Central memory CD4-positive, alpha-beta T cell (primary cell): ENCODE data around the gene P4HB.
A peak's percentile ranks its signal among the peaks of the same experiment; 100 is the strongest.

Source experiments
- DNase-seq: peaks from one replicate; pipeline ENCODE4 v3.0.0; 2022

P4HB gene

DNA sequence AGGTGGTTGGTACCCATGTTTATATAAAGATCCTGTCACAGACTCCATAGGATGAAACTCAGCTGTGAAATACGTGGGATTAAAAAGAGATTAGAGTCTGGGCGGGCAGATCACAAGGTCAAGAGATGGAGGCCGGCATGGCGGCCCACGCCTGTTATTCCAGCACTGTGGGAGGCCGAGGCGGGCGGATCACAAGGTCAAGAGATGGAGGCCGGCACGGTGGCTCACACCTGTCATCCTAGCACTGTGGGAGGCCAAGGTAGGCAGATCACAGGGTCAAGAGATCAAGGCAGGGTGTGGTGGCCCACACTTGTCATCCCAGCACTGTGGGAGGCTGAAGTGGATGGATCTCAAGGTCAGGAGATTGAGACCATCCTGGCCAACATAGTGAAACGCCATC is 35.1 kb upstream of the P4HB start:
- no peak for DNase-seq

DNA sequence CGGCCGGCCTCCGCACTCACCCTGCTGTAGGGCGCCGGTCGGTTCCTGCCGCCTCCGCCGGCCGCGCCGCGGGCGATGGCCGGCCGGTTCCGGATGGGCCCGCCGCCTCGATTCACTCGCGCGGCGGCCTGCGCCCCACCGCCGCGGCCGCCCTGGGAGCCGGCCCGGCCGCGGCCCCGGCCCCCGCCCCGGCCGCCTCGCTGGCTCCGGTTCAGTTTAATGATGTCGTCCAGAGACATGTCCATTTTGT is 30.9 kb upstream of the P4HB start:
- no peak for DNase-seq

DNA sequence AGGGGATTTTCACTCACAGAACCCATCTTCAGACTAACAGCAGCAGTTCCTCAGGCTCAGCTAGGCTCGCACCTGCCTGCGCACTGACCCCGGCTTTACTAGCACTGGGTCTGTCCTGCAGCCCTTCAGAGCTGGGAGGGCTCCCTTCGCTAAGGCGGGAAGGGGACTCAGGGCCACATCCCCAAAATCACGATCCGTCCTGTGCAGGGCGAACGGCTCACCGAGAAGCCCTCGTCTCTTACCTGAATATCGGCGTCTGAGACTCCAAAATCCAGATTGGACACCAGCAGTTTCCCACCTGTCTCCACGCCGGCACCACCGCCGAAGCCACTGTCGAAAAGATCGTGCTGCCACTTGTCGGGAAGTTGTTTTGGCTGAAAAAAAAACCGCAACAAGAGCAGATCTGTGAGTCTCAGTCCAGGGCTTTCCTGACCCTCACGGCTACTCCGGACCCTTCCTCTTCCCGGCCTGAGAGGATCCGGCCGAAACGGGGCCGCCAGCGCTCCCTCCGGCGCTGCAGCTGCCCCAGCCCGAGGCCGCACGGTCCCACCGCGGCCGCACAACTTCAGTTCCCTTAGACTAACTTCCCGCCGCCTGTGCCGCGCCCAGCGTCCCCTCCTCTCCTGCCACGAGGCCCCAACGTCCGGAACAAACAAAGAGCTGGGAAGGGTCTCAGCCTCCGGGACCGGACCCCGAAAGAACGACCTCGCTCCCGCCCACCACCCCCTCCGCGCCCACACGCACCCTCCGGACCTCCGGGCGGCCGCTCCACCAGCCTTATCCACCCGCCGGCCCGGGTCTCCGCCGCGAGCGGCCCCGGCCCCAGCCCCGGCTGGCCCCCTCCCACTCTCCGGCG is 30.3 kb upstream of the P4HB start:
- DNase-seq, result no peak

GRCh38 chr17:81889602-81890001 is 29.3 kb upstream of the P4HB start:
- no peak for DNase-seq

DNA sequence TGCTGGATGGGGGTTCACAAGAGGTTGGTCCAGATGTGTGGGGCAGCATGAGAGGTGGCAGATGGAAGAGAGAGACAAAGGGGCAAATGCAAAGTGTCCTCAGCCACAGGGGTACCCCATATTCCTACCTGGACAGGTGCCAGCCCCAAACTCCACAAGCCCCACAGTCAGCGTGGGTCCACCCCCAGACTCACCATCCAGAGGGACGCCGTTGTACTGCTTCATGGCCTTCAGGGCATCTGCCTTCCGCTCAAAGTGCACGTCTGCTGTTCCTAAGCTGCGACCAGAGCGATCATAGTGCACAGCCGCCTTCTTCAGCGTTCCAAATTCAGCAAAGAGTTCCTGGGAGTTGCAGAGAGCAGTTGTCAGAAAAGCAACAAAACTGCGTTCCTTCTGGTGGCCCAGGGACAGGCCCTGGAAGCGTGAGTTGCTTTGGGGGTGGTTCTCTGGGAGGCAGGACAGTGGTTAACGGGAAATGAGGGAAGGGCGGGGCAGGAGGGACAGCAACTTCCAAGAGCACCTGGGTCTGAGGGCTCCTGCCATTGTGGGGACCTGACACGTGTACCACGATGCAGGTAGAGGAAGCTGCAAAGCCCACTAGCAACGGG is 28.8 kb upstream of the P4HB start:
- DNase-seq, result no peak

DNA sequence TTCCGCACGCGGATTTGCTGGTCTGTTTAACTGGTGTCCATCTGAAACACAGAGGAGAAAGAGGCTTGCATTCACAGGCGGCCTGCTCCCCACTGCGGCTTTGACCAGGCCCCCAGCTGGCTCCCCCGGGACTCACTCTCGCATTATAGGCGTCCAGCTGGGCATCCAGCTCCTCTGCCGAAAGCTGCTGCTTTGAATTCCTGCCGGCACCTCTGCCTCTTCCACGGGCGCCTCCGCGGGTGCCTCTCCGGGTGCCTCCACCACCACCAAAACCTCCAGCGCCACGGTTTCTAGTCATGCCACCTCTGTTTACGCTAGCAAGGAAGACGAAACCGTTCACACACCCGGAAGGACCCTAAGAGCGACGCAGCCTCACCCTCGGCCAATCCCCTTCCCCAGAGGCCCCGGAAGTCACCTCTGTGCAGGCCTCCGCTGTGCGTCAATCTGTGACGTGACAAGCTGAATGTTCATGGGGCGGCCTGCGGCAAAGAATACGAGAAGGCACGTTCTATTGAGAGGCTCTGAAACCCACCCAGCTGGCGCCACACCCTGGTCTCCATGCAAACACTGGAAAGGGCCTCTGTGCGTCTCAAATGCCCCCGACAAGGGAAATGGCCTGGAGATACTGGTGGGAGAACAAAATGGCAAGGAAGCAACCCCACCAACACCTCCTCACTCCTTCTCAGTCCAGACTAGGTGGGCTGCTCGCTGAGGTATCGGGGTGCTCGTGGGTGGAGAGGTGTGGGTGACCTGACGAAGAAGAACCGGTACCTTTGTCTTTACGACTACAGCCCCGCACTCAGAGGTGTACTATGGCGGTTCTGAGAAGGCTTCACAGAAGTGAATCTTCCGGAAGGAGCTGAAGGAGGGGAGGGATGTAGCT is 28.0 kb upstream of the P4HB start:
- DNase-seq, result no peak

DNA sequence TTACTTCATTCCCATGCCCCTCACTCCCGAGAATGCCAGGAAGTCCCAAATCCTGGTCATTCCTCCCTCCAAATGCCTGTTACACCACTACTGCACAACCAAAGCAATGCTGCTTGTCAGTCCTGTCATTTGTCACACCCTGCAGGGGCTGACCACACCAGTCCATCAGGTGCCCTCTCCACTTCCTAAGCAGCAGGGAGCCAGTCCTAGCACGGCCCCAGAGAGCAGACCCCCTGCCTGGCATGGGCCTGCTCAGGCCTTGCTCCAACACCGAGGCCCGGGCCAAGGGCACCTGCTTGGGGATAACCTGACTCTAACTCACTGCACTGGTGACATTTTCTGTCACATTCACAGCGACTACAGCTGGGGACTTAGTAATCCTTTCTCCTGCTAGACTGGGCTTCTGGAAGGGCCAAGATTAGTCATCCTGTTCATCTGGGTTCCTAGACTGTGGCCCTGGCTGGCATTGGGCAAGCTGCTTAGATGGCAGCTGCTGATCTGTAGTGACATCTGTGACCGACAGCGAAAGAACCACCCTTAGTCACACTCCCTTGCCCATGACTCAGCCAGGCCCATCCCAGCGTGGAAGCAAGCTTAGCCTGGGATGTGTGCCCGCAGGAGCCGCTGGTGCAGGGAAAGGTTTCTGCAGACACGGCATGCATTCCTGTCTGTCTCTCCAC is 25.7 kb upstream of the P4HB start:
- no peak for DNase-seq

- DNase-seq, result no peak
These were observed 25.1 kb upstream of the P4HB start for GRCh38 chr17:81885454-81885853.

- DNase-seq, result no peak
These were observed 24.6 kb upstream of the P4HB start for GRCh38 chr17:81884968-81885367.

DNA sequence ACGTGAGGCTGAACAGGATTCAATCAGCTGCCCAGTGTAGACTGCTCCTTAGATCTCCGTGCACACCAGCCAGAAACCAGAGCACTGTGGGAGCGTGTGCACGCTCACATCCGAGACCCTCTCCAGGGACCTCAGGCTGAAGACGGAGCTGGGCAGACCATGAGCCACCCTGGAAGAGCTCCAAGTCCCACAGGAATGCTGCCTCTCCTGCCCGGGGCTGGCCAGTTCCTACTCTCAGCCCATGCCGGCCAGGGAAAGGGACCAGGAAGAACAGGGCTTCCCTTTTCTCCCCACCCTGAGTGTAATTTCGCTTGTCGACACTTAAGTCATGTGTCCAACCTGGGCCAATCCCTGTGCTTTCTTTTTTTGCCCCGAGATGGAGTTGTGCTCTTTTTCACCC is 24.2 kb upstream of the P4HB start:
- DNase-seq, result no peak

DNA sequence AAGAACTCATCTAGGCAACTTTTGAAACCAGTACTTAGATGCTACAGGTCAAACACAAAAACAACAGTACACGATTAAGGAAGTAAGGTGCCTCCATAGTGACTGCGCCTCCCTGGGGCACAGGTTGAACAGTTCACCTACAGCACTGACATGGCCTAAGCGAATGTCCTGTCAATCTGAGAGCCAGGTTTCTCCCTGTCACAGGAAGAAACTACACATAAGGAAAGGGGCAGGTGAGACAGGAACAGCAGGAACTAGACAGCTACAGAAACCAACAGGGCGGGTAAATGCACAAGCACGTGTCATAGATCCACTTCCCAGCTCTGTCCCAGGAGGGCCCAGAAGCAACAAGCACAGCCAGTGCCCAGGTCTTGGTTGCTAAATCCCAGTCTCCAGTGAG is 18.8 kb upstream of the P4HB start:
- no peak for DNase-seq

- no peak for DNase-seq
These were observed 18.0 kb upstream of the P4HB start for GRCh38 chr17:81878294-81878693.

DNA sequence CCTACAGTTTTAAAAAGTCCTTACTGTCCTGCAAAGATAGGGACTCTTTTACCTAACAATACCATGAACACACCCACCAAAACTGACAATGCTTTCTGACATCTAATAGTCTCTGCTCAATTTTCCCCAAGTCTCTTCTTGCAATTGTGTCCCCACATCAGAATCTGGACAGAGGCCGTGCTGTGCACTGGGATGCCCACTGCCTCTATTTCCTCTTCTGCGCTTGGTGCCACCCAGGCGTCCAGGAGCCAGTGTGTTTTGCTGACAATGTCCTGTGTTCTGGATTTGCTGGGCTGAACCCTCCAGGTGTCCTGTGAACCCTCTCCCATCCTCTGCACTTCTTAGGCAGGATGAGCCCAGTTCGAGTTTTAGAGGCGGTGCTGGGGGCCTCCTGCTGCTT is 17.2 kb upstream of the P4HB start:
- no peak for DNase-seq

- peak; percentile 96 for DNase-seq
These were observed 11.3 kb upstream of the P4HB start for GRCh38 chr17:81871387-81872230.

GRCh38 chr17:81870981-81871386 is 10.6 kb upstream of the P4HB start, which contains the start of gene ARHGDIA:
Gene ARHGDIA (minus strand): TSS chr17:81871337. CDS start chr17:81869930, 1,407 bp downstream.
- no peak for DNase-seq

- peak; percentile 44 for DNase-seq
These were observed 10.0 kb upstream of the P4HB start for GRCh38 chr17:81870131-81870980.

DNA sequence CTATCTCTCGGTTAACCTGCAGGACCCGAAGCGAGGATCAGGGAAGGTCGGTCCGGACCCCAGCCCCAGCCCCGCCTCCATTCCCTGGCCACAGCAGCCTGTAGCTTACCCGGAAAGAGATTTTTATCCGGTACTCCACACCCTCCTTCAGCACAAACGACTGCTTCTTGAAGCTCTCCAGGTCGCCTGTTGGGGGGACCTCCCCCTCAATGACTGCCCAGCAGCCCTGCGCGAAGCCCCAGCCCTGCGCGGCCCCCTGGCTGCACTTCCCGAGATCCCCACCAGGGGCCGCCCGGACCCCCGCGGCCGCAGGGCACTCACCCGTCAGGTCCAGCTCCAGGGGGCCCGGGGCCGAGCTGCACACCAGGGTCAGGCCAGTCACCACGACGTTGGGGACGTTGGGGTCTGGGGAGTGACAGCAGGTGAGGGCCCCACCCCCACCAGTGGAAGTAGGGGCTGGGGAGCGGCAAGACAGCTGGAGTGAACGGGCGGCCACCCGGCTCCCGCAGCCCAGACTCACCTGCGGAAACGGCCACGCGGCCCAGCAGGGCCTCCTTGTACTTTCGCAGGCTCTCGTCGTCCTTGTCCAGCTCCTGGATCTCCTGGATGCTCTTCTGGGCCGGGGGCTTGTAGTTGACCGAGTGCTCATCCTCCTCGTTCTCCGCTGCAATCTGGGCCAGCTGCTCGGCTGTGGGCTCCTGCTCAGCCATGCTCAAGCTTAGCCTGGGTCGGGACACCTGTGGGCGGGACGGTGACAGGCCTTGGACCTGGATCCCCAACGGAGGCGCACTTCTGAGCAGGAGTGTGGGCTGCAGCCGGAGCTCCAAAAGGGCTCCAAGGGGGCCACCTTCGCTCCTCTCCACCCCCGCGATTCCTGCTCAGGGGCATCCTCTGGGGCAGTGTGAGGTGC is 9.1 kb upstream of the P4HB start:
- no peak for DNase-seq

DNA sequence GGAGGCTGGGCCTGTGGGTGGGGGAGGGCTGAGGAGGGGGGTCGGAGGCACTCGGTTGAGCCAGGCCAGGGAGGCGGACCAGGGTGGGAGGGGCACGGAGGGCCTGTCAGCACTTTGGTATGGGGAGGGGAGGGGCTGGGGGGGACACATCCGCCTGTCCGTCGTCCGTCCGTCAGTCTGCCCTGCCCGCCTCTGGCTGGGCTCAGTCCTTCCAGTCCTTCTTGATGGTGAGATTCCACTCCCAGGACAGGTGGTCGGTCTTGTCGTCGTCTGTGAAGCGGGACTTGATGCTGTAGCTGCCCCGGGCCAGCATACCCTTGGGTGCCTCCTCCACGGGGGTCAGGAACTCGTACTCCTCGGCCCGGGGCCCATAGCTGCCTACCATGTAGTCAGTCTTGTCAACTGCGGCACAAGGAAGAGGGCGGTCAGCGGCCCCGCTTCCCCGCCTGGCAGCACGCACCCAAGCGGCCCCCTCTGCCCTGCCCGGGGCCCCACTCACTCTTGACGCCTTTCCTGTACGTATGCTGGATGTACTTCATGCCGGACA is 8.4 kb upstream of the P4HB start:
- no peak for DNase-seq

- no peak for DNase-seq
These were observed 7.8 kb upstream of the P4HB start for GRCh38 chr17:81867991-81868673.
